MM.1S (cell line): ENCODE measurements around the gene ANKRD24.

ENCODE experiments used
- EZH2 ChIP-seq: fragments of 300-600 bp; sonication (generic); optimal IDR thresholded peaks from 2 replicates; pipeline ENCODE3; 2017; ENCODE audit warnings: low read depth, mild to moderate bottlenecking, antibody characterized with exemption, low read length, mixed read lengths
- TF ChIP-seq, protein P1 (sequence below): fragments of 300-600 bp; sonication (generic); IDR thresholded peaks from 2 replicates; pipeline ENCODE4 v1.5.1; 2016; ENCODE audit warnings: antibody characterized with exemption, low read length, mixed read lengths

DNA sequence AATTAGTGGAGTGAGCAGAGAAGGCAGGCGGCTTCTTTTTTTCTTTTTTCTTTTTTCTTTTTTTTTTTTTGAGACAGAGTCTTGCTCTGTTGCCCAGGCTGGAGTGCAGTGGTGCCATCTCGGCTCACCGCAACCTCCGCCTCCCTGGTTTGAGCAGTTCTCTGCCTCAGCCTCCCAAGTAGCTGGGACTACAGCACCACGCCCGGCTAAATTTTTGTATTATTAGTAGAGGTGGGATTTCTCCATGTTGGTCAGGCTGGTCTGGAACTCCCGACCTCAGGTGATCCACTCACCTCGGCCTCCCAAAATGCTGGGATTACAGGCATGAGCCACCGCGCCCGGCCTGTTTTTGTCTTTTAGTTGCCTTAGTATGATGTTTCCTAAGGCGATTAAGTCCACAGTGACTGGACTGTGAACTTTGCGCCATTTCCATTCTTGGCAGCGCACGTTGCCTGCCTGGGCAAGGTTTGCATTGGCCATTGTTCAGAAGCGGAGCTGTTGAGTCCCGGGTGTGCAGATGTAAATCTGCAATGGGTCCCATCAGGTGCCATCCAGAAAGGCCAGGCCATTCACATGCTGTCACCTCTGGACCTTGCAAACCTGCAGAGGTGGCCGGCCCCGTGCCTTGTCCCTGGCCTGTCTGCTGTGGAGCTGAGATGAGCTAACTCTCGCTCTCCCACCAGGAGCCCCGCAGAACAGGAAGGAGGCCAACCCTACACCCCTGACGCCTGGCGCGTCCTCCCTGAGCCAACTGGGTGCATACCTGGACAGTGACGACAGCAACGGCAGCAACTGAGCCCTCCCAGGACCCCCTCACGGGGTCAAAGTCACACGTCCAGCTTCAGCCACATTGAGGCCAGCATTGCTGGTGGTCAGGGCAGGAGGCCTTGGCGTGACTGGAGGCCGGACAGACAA, 85.7 kb downstream of the ANKRD24 start:
- TF ChIP-seq, protein P1, sequence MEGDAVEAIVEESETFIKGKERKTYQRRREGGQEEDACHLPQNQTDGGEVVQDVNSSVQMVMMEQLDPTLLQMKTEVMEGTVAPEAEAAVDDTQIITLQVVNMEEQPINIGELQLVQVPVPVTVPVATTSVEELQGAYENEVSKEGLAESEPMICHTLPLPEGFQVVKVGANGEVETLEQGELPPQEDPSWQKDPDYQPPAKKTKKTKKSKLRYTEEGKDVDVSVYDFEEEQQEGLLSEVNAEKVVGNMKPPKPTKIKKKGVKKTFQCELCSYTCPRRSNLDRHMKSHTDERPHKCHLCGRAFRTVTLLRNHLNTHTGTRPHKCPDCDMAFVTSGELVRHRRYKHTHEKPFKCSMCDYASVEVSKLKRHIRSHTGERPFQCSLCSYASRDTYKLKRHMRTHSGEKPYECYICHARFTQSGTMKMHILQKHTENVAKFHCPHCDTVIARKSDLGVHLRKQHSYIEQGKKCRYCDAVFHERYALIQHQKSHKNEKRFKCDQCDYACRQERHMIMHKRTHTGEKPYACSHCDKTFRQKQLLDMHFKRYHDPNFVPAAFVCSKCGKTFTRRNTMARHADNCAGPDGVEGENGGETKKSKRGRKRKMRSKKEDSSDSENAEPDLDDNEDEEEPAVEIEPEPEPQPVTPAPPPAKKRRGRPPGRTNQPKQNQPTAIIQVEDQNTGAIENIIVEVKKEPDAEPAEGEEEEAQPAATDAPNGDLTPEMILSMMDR = no peak
- no peak for TF ChIP-seq EZH2
